GM23338 (cell line): Measurements from ENCODE around the gene NPLOC4. TPM values are rescaled to one million over a fixed set of nuclear protein-coding genes. Genes with fewer than 3 reads are reported as not detected.

Experiments used
- ATAC-seq: fragments of 200-7000 bp; cut with Tn5 transposase; 3 replicates; pipeline ENCODE4 v1.9.1; 2020
- DNase-seq: peaks from one replicate; pipeline ENCODE4 v3.0.0-alpha.2; 2015; ENCODE audit warnings: low spot score
- H2AFZ ChIP-seq: fragments of 200-600 bp; sonication (generic); 2 replicates; pipeline ENCODE4 v1.8.0; 2016; ENCODE audit warnings: antibody characterized with exemption, mild to moderate bottlenecking, moderate library complexity
- H3F3A ChIP-seq: fragments of 200-600 bp; sonication (generic); replicated peaks from 2 replicates; pipeline ENCODE4 v1.8.0; 2017; ENCODE audit warnings: antibody characterized with exemption, mixed run types, low read depth
- H3K27ac ChIP-seq: fragments of 200-600 bp; sonication (generic); 2 replicates; pipeline ENCODE4 v1.6.1; 2016; ENCODE audit warnings: low read depth
- H3K27me3 ChIP-seq: fragments of 200-600 bp; sonication (generic); 2 replicates; pipeline ENCODE4 v1.8.0; 2016; ENCODE audit warnings: mild to moderate bottlenecking, mixed run types, moderate library complexity; ENCODE audit not compliant: insufficient read depth
- H3K36me3 ChIP-seq: fragments of 200-600 bp; sonication (generic); 2 replicates; pipeline ENCODE4 v1.8.0; 2016; ENCODE audit warnings: mild to moderate bottlenecking; ENCODE audit not compliant: insufficient read depth
- H3K4me1 ChIP-seq: fragments of 200-600 bp; sonication (generic); 2 replicates; pipeline ENCODE4 v1.8.0; 2016; ENCODE audit warnings: mild to moderate bottlenecking, moderate library complexity; ENCODE audit not compliant: insufficient read depth
- H3K4me2 ChIP-seq: fragments of 200-600 bp; sonication (generic); 2 replicates; pipeline ENCODE4 v1.7.1; 2017; ENCODE audit warnings: mixed run types
- H3K4me3 ChIP-seq: fragments of 200-600 bp; sonication (generic); 2 replicates; pipeline ENCODE4 v1.6.1; 2016; ENCODE audit warnings: mixed run types
- H3K79me2 ChIP-seq: fragments of 200-600 bp; sonication (generic); replicated peaks from 2 replicates; pipeline ENCODE4 v1.8.0; 2017; ENCODE audit warnings: mild to moderate bottlenecking; ENCODE audit not compliant: insufficient read depth
- H3K9me2 ChIP-seq: fragments of 200-600 bp; sonication (generic); 2 replicates; pipeline ENCODE4 v1.8.0; 2017; ENCODE audit not compliant: insufficient read depth
- H4K20me1 ChIP-seq: fragments of 200-600 bp; sonication (generic); replicated peaks from 2 replicates; pipeline ENCODE4 v1.8.0; 2017; ENCODE audit warnings: mild to moderate bottlenecking; ENCODE audit not compliant: insufficient read depth
- H3K27ac Mint-ChIP-seq: 2 replicates; pipeline ENCODE4 v1.8.0; 2020; ENCODE audit warnings: inconsistent platforms, mild to moderate bottlenecking, moderate library complexity, mixed read lengths
- H3K27me3 Mint-ChIP-seq: 3 replicates; pipeline ENCODE4 v1.8.0; 2022; ENCODE audit warnings: low read depth, mild to moderate bottlenecking, moderate library complexity, mixed read lengths, inconsistent platforms; ENCODE audit not compliant: insufficient read depth, poor library complexity
- H3K36me3 Mint-ChIP-seq: 3 replicates; pipeline ENCODE4 v1.8.0; 2021; ENCODE audit warnings: low read depth, mild to moderate bottlenecking, inconsistent platforms, moderate library complexity, mixed read lengths
- H3K4me1 Mint-ChIP-seq: 3 replicates; pipeline ENCODE4 v1.8.0; 2020; ENCODE audit warnings: mild to moderate bottlenecking, inconsistent platforms, mixed read lengths
- H3K4me3 Mint-ChIP-seq: 3 replicates; pipeline ENCODE4 v1.8.0; 2021; ENCODE audit warnings: moderate library complexity, mild to moderate bottlenecking, inconsistent platforms, mixed read lengths
- H3K9me3 Mint-ChIP-seq: 3 replicates; pipeline ENCODE4 v1.8.0; 2020; ENCODE audit warnings: moderate library complexity, mild to moderate bottlenecking, inconsistent platforms, mixed read lengths
- CREB1 ChIP-seq: fragments of 250-450 bp; sonication (Bioruptor Pico); IDR thresholded peaks from 2 replicates; pipeline ENCODE4 v1.5.0; 2020; ENCODE audit warnings: low read depth, mild to moderate bottlenecking, moderate library complexity
- ETS1 ChIP-seq: IDR thresholded peaks from 2 replicates; pipeline ENCODE4 v1.6.1; 2016; ENCODE audit warnings: antibody characterized with exemption
- EZH2 ChIP-seq: fragments of 200-600 bp; sonication (generic); IDR thresholded peaks from one replicate; pipeline ENCODE4 v1.8.0; 2017; ENCODE audit warnings: antibody characterized with exemption, mild to moderate bottlenecking, low read depth; ENCODE audit not compliant: unreplicated experiment
- EZH2phosphoT487 ChIP-seq: fragments of 200-600 bp; sonication (generic); IDR thresholded peaks from one replicate; pipeline ENCODE4 v1.8.1; 2018; ENCODE audit warnings: antibody characterized with exemption; ENCODE audit not compliant: unreplicated experiment
- JUNB ChIP-seq: IDR thresholded peaks from one replicate; pipeline ENCODE4 v1.6.1; 2016; ENCODE audit warnings: antibody characterized with exemption; ENCODE audit not compliant: unreplicated experiment
- NANOG ChIP-seq: IDR thresholded peaks from 2 replicates; pipeline ENCODE4 v1.6.1; 2016; ENCODE audit warnings: antibody characterized with exemption, borderline replicate concordance
- POLR2AphosphoS5 ChIP-seq: IDR thresholded peaks from 2 replicates; pipeline ENCODE4 v1.6.1; 2016; ENCODE audit warnings: antibody characterized with exemption, low read depth
- STAT1 ChIP-seq: IDR thresholded peaks from one replicate; pipeline ENCODE4 v1.6.1; 2016; ENCODE audit warnings: antibody characterized with exemption; ENCODE audit not compliant: unreplicated experiment
- ZNF114 ChIP-seq: fragments of 250-450 bp; sonication (Bioruptor Pico); IDR thresholded peaks from 2 replicates; pipeline ENCODE4 v1.5.0; 2020; ENCODE audit warnings: mild to moderate bottlenecking, moderate library complexity
- ZNF331 ChIP-seq: fragments of 250-450 bp; sonication (Bioruptor Pico); IDR thresholded peaks from 2 replicates; pipeline ENCODE4 v1.5.0; 2020; ENCODE audit warnings: low read depth, mild to moderate bottlenecking, moderate library complexity
- ZNF462 ChIP-seq: fragments of 250-450 bp; sonication (Bioruptor Pico); IDR thresholded peaks from 2 replicates; pipeline ENCODE4 v1.5.0; 2020; ENCODE audit warnings: mild to moderate bottlenecking, moderate library complexity
- polyA plus RNA-seq: library from polyadenylated mRNA; unstranded; fragments of >200 nt; fragmentation: Nextera tagmentation; extraction: Ambion mirVana; gene quantifications from 2 replicates; pipeline ENCODE4 v1.2.1, GENCODE V29; 2016
- total RNA-seq: library from RNA; depleted of rRNA; stranded (reverse); fragments of >200 nt; shearing (Covaris generic); gene quantifications from 2 replicates; pipeline ENCODE4 v1.2.3, GENCODE V29; 2014
- TF ChIP-seq, protein P1 (sequence below), 2 experiments: fragments of 200-600 bp in 1 of 2; sonication (generic) in 1 of 2; conservative IDR thresholded peaks; 2 replicates each; pipeline versions ENCODE4 v1.5.1 to v1.6.1; 2016 to 2017; ENCODE audit warnings: antibody characterized with exemption in 2 of 2, low read depth in 2 of 2, mild to moderate bottlenecking in 2 of 2, moderate library complexity in 1 of 2
- TF ChIP-seq, protein P2 (sequence below): IDR thresholded peaks from one replicate; pipeline ENCODE4 v1.6.1; 2018; ENCODE audit warnings: antibody characterized with exemption; ENCODE audit not compliant: unreplicated experiment

The NPLOC4 gene
- total and polyA plus RNA-seq, 2 experiments from 2014 or later = 24.1 to 79.1 TPM

GRCh38 chr17:81607431-81607830 is 29.5 kb downstream of the NPLOC4 start:
- Mint-ChIP-seq H3K9me3 (no peaks in the 10 kb centered on the region), H3K4me1 (no peaks in the 10 kb centered on the region), H3K36me3 (peaks cover 70% of the 10 kb centered on the region), H3K27ac (no peak overlapping the region), H3K27me3 (no peaks in the 10 kb centered on the region), H3K4me3 (no peak overlapping the region)
- no peak overlapping the region for H2AFZ ChIP-seq
- H3K4me1 ChIP-seq = no peaks in the 10 kb centered on the region
- TF ChIP-seq, protein P1, sequence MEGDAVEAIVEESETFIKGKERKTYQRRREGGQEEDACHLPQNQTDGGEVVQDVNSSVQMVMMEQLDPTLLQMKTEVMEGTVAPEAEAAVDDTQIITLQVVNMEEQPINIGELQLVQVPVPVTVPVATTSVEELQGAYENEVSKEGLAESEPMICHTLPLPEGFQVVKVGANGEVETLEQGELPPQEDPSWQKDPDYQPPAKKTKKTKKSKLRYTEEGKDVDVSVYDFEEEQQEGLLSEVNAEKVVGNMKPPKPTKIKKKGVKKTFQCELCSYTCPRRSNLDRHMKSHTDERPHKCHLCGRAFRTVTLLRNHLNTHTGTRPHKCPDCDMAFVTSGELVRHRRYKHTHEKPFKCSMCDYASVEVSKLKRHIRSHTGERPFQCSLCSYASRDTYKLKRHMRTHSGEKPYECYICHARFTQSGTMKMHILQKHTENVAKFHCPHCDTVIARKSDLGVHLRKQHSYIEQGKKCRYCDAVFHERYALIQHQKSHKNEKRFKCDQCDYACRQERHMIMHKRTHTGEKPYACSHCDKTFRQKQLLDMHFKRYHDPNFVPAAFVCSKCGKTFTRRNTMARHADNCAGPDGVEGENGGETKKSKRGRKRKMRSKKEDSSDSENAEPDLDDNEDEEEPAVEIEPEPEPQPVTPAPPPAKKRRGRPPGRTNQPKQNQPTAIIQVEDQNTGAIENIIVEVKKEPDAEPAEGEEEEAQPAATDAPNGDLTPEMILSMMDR (conservative IDR thresholded peaks at IDR 0.05; ENCODE audit: low read depth in 2 of 2) = no peak
- TF ChIP-seq NANOG (no peak), STAT1 (no peak), ZNF331 (no peak), ETS1 (no peak), ZNF114 (no peak), ZNF462 (CRISPR knock-in tag) (no peak), POLR2AphosphoS5 (no peak), EZH2phosphoT487 (no peak), EZH2 (no peak), JUNB (no peak), CREB1 (CRISPR knock-in tag) (no peak)
- TF ChIP-seq, protein P2, sequence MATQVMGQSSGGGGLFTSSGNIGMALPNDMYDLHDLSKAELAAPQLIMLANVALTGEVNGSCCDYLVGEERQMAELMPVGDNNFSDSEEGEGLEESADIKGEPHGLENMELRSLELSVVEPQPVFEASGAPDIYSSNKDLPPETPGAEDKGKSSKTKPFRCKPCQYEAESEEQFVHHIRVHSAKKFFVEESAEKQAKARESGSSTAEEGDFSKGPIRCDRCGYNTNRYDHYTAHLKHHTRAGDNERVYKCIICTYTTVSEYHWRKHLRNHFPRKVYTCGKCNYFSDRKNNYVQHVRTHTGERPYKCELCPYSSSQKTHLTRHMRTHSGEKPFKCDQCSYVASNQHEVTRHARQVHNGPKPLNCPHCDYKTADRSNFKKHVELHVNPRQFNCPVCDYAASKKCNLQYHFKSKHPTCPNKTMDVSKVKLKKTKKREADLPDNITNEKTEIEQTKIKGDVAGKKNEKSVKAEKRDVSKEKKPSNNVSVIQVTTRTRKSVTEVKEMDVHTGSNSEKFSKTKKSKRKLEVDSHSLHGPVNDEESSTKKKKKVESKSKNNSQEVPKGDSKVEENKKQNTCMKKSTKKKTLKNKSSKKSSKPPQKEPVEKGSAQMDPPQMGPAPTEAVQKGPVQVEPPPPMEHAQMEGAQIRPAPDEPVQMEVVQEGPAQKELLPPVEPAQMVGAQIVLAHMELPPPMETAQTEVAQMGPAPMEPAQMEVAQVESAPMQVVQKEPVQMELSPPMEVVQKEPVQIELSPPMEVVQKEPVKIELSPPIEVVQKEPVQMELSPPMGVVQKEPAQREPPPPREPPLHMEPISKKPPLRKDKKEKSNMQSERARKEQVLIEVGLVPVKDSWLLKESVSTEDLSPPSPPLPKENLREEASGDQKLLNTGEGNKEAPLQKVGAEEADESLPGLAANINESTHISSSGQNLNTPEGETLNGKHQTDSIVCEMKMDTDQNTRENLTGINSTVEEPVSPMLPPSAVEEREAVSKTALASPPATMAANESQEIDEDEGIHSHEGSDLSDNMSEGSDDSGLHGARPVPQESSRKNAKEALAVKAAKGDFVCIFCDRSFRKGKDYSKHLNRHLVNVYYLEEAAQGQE = no peak
- no peaks in the 10 kb centered on the region for H3K27me3 ChIP-seq
- peaks cover 39% of the 10 kb centered on the region for H4K20me1 ChIP-seq
- no peak overlapping the region for H3K4me3 ChIP-seq
- H3K4me2 ChIP-seq = no peak overlapping the region
- peaks cover 68% of the 10 kb centered on the region for H3K36me3 ChIP-seq
- peaks cover 9% of the 10 kb centered on the region; the same call in 1 of the 2 replicates for H3F3A ChIP-seq
- H3K79me2 ChIP-seq = peaks cover 20% of the 10 kb centered on the region
- H3K9me2 ChIP-seq = no peaks in the 10 kb centered on the region
- DNase-seq = no peak
- no peak for ATAC-seq
- no peak overlapping the region for H3K27ac ChIP-seq
